Heart left ventricle (tissue), 13 donors: Measurements from ENCODE around the gene SPTLC2.

Source experiments
- POLR2A ChIP-seq, 2 donors: fragments of 450-650 bp; IDR thresholded peaks; one replicate each; pipeline ENCODE4 v1.6.1; 2017; ENCODE audit warnings: antibody characterized with exemption in 2 of 2, mild to moderate bottlenecking in 2 of 2, moderate library complexity in 2 of 2
- TF ChIP-seq, protein P1 (sequence below), 12 donors: fragments of 200-600 bp; sonication (generic) in 4 of 12; IDR thresholded peaks; one replicate each; pipeline versions ENCODE4 v1.5.0 to v1.8.0; 2018 to 2022; ENCODE audit warnings: antibody characterized with exemption in 12 of 12, mild to moderate bottlenecking in 5 of 12
- donor health status: ischemic (EF 13 %, LVEDD 7.1; RV severe dilation, severe dysfunction).
- donor health status: DM: no; HTN: yes; CAD: no.
- donor health status: DM: no; HTN: no; CAD: no.
- donor health status: ischemic (EF 25% LVEDD 6.9; RV normal size, moderate dysfunction).
- donor health status: ischemic (EF 25% LVEDD 5.7; RV mildly dilated, moderate dysfunction).
- donor health status: ischemic (EF 35%, LVEDD 5.7; RV mildly dilated, moderate dysfunction).
- donor health status: nonischemic (EF 11% LVEDD 7.7; RV severe dilation, severe dysfunction).
- donor health status: DM: yes; HTN: yes; CAD: no.
- donor health status: PGD.
- donor health status: ischemic (EF 29% LVEDD 5.4; RV normal size, mild dysfunction).
- donor health status: nonischemic (EF 23%, LVEDD 6.1; RV moderate dilation, normal function).

DNA sequence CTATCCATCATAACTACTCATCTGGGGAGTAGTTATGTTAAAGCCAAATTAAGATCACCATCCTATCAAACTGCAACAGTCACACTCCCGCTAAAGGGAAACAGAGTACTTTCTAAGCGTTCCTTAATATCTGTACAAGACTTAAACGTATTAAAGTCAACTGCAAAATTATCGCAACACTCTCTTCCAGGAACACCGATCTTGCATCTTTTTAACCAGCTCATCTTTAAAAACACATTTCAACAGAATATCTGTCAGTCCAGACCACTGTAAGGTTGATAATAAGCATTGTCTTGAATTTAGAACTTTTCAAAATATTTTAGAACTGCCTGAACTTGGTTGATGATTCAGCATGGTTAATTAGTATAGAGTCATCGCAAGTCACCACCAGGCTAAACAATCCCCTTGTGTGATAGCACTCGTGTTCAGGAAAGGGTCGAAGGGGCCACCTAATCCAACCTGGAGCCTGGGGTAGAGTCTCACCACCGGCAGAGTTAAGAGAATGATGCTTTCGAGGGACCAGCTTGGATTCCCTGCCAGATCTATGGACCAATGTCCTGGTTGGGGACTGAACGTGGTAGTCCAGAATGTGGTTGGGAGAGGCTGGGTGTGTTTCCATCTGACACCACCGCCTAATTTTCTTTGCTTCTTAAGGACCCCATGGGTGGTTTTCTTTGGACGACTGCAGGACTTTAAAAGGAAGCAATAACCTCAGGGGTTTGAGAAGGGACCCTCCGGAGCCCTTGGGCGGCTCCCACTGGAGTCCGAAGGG lies 890 bp downstream of the SPTLC2 start:
- no peak for TF ChIP-seq POLR2A (IDR thresholded peaks at IDR 0.05)
- TF ChIP-seq, protein P1, sequence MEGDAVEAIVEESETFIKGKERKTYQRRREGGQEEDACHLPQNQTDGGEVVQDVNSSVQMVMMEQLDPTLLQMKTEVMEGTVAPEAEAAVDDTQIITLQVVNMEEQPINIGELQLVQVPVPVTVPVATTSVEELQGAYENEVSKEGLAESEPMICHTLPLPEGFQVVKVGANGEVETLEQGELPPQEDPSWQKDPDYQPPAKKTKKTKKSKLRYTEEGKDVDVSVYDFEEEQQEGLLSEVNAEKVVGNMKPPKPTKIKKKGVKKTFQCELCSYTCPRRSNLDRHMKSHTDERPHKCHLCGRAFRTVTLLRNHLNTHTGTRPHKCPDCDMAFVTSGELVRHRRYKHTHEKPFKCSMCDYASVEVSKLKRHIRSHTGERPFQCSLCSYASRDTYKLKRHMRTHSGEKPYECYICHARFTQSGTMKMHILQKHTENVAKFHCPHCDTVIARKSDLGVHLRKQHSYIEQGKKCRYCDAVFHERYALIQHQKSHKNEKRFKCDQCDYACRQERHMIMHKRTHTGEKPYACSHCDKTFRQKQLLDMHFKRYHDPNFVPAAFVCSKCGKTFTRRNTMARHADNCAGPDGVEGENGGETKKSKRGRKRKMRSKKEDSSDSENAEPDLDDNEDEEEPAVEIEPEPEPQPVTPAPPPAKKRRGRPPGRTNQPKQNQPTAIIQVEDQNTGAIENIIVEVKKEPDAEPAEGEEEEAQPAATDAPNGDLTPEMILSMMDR (IDR thresholded peaks at IDR 0.05): no peak
